Gastrocnemius medialis (tissue), 4 donors: Measurements from ENCODE around the gene LRRC26. TPM values are rescaled to one million over a fixed set of nuclear protein-coding genes. Genes with fewer than 3 reads are reported as not detected.
A peak's percentile ranks its signal among the peaks of the same experiment; 100 is the strongest.

ENCODE experiments used
- ATAC-seq, 2 donors: fragments of 150-250 bp; one replicate each; pipeline ENCODE4 v1.9.1; 2016
- DNase-seq, 2 donors: peaks; one replicate each; pipeline ENCODE4 v3.0.0-alpha.2; 2019
- H3K27ac ChIP-seq, 4 donors: fragments of 200-600 bp; sonication (generic); 1 replicate in 1 of 4; 2 replicates in 3 of 4; pipeline ENCODE4 v1.5.1; 2016 to 2018; ENCODE audit warnings: mild to moderate bottlenecking in 2 of 4, moderate library complexity in 1 of 4
- H3K27me3 ChIP-seq, 3 donors: fragments of 200-600 bp; sonication (generic) in 2 of 3; 1 replicate in 1 of 3; 2 replicates in 2 of 3; pipeline versions ENCODE4 v1.5.1 to v1.6.0; 2016 to 2019; ENCODE audit warnings: mild to moderate bottlenecking in 1 of 3, moderate library complexity in 1 of 3
- H3K36me3 ChIP-seq, 2 donors: fragments of 200-600 bp; sonication (generic) in 1 of 2; one replicate each; pipeline ENCODE4 v1.5.1; 2017 to 2018
- H3K4me1 ChIP-seq, 2 donors: fragments of 200-600 bp; sonication (generic) in 1 of 2; one replicate each; pipeline ENCODE4 v1.5.1; 2016 to 2017; ENCODE audit warnings: mild to moderate bottlenecking in 2 of 2
- H3K4me3 ChIP-seq, 4 donors: fragments of 200-600 bp; sonication (generic) in 3 of 4; 1 replicate in 1 of 4; 2 replicates in 3 of 4; pipeline ENCODE4 v1.5.1; 2016 to 2019; ENCODE audit warnings: mild to moderate bottlenecking in 2 of 4
- H3K9me3 ChIP-seq, 3 donors: fragments of 200-600 bp; sonication (generic) in 2 of 3; 1 replicate in 1 of 3; 2 replicates in 2 of 3; pipeline ENCODE4 v1.5.1; 2016 to 2019
- CTCF ChIP-seq, 5 experiments: fragments of 450-650 bp in 3 of 5; fragments of 200-600 bp in 2 of 5; sonication (generic) in 2 of 5; IDR thresholded peaks in 4 of 5; conservative IDR thresholded peaks in 1 of 5; 1 replicate in 4 of 5; 2 replicates in 1 of 5; pipeline ENCODE4 v1.5.1; 2016 to 2019; ENCODE audit warnings: antibody characterized with exemption in 5 of 5, mild to moderate bottlenecking in 3 of 5, moderate library complexity in 3 of 5
- POLR2A ChIP-seq, 2 donors: fragments of 450-650 bp; IDR thresholded peaks; one replicate each; pipeline ENCODE4 v1.6.1; 2017; ENCODE audit warnings: antibody characterized with exemption in 2 of 2, mild to moderate bottlenecking in 2 of 2, moderate library complexity in 2 of 2
- in situ Hi-C, 4 donors: fragments of 200-750 bp; cut with MboI; loops; one replicate each; pipeline versions ENCODE4 v1.15.0 to v1.8.0; 2017; ENCODE audit warnings: low sequenced_read_pairs in 4 of 4
- intact Hi-C: fragments of 100-400 bp; cut with DNase I; formaldehyde crosslinking; loops from one replicate; pipeline ENCODE4 v1.15.1; 2023; ENCODE audit warnings: low total_unique reads
- total RNA-seq, 4 donors: library from RNA; depleted of rRNA; stranded (reverse); fragments of >200 nt; gene quantifications; one replicate each; pipeline versions ENCODE4 v1.1.0 to v1.2.3, GENCODE V29; 2016

LRRC26 gene
- total RNA-seq, 4 donors from 2014 or later, result not detected

GRCh38 chr9:137200311-137201204 is 30.7 kb upstream of the LRRC26 start, which contains the start of gene TPRN:
Gene TPRN (minus strand): TSS chr9:137200741. CDS start chr9:137200711, 30 bp downstream.
- intact Hi-C loops, result loop anchor here (1.0 to 5.0 kb wide), 3 partner anchors 12 to 42 kb away; partner anchors contain the start of genes ANAPC2, SSNA1 and TUBB4B
- peak; percentile 97 for ATAC-seq
- peak; percentile 100 for DNase-seq
- H3K4me1 ChIP-seq, result peaks cover 61 to 70% of the 10 kb centered on the region in 2 donors
- peak within 1 kb of the TSS; percentile 73 to 86 (median 77) for H3K4me3 ChIP-seq
- H3K27me3 ChIP-seq, result no peaks in the 10 kb centered on the region
- H3K27ac ChIP-seq, result peak within 1 kb of the TSS; percentile 83 to 92 (median 86)
- in situ Hi-C loops, result no loop called here
- no peaks in the 10 kb centered on the region for H3K9me3 ChIP-seq
- no peaks in the 10 kb centered on the region for H3K36me3 ChIP-seq
- peak; percentile 89 to 94 for TF ChIP-seq POLR2A (IDR thresholded peaks at IDR 0.05)
- peak in 2 of 5 experiments; percentile 6 to 22 for TF ChIP-seq CTCF (IDR thresholded peaks at IDR 0.05 in 4 of 5, conservative IDR thresholded peaks at IDR 0.05 in 1 of 5)

GRCh38 chr9:137199411-137200121 is 29.7 kb upstream of the LRRC26 start:
- ATAC-seq (no peak), DNase-seq (no peak)
- Histone ChIP-seq H3K27ac (peak overlapping the region in 2 of 4 donors; percentile 2 to 32), H3K36me3 (no peaks in the 10 kb centered on the region), H3K4me3 (peak overlapping the region; percentile 40 to 56 (median 46)), H3K4me1 (peaks cover 58 to 67% of the 10 kb centered on the region in 2 donors), H3K9me3 (no peaks in the 10 kb centered on the region), H3K27me3 (no peaks in the 10 kb centered on the region)
- in situ Hi-C loops (no loop called here), intact Hi-C loops (loop anchor here (1.0 to 5.0 kb wide), 3 partner anchors 11 to 43 kb away; partner anchors contain the start of genes ANAPC2, SSNA1 and TUBB4B)
- no peak for TF ChIP-seq POLR2A (IDR thresholded peaks at IDR 0.05)

GRCh38 chr9:137198902-137199283 is 29.0 kb upstream of the LRRC26 start:
- ATAC-seq, result no peak
- DNase-seq, result no peak
- H3K9me3 ChIP-seq, result no peaks in the 10 kb centered on the region
- peak overlapping the region in 1 of 4 donors; percentile 44 for H3K4me3 ChIP-seq
- no peaks in the 10 kb centered on the region for H3K36me3 ChIP-seq
- peaks cover 51 to 67% of the 10 kb centered on the region in 2 donors for H3K4me1 ChIP-seq
- in situ Hi-C loops (no loop called here), intact Hi-C loops (no loop called here)
- TF ChIP-seq CTCF (IDR thresholded peaks at IDR 0.05 in 4 of 5, conservative IDR thresholded peaks at IDR 0.05 in 1 of 5) (no peak), POLR2A (IDR thresholded peaks at IDR 0.05) (no peak)
- no peaks in the 10 kb centered on the region for H3K27me3 ChIP-seq
- H3K27ac ChIP-seq, result no peak overlapping the region

- intact Hi-C loops (no loop called here), in situ Hi-C loops (no loop called here)
- Histone ChIP-seq H3K9me3 (no peaks in the 10 kb centered on the region), H3K36me3 (no peaks in the 10 kb centered on the region), H3K27me3 (no peaks in the 10 kb centered on the region), H3K4me3 (no peak overlapping the region), H3K27ac (no peak overlapping the region), H3K4me1 (peaks cover 45 to 62% of the 10 kb centered on the region in 2 donors)
- TF ChIP-seq CTCF (IDR thresholded peaks at IDR 0.05 in 4 of 5, conservative IDR thresholded peaks at IDR 0.05 in 1 of 5), result no peak
- DNase-seq, result no peak
- no peak for ATAC-seq
Measured at GRCh38 chr9:137198051-137198901, 28.4 kb upstream of the LRRC26 start.
